Measurements from ENCODE around the gene UGT1A10. TPM values are rescaled to one million over a fixed set of nuclear protein-coding genes. Genes with fewer than 3 reads are reported as not detected.
A peak's percentile ranks its signal among the peaks of the same experiment; 100 is the strongest.

UGT1A10 gene
- total RNA-seq, 1 donor: not detected

DNA sequence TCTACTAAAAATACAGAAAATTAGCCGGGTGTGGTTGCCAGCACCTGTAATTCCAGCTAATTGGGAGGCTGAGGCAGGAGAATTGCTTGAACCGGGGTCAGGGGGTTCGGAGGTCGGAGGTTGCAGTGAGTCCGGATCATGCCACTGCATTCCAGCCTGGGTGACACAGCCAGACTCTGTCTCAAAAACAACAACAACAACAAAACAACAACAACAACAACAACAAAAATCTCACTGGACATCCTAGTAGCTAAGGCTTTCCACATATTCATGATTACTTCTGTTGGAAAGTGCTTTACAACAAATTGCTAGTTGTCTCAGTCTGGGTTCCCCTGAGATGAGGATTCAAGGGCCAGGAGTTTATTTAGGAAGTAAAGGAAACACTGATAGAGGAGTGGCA, 137.6 kb downstream of the UGT1A10 start:
- H3K4me3 ChIP-seq (ENCODE audit: low read depth, low read length): no peak overlapping the region
- DNase-seq (ENCODE audit: low read depth): no peak

GRCh38 chr2:233775414-233775813, 139.2 kb downstream of the UGT1A10 start:
- no peak for DNase-seq (ENCODE audit: low read depth)
- TF ChIP-seq, protein P1, sequence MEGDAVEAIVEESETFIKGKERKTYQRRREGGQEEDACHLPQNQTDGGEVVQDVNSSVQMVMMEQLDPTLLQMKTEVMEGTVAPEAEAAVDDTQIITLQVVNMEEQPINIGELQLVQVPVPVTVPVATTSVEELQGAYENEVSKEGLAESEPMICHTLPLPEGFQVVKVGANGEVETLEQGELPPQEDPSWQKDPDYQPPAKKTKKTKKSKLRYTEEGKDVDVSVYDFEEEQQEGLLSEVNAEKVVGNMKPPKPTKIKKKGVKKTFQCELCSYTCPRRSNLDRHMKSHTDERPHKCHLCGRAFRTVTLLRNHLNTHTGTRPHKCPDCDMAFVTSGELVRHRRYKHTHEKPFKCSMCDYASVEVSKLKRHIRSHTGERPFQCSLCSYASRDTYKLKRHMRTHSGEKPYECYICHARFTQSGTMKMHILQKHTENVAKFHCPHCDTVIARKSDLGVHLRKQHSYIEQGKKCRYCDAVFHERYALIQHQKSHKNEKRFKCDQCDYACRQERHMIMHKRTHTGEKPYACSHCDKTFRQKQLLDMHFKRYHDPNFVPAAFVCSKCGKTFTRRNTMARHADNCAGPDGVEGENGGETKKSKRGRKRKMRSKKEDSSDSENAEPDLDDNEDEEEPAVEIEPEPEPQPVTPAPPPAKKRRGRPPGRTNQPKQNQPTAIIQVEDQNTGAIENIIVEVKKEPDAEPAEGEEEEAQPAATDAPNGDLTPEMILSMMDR (IDR thresholded peaks at IDR 0.05; ENCODE audit: insufficient read depth, low read depth, low read length): no peak
- H3K4me3 ChIP-seq (ENCODE audit: low read depth, low read length): no peak overlapping the region

More for the DNA sequence above, 137.6 kb downstream of the UGT1A10 start:
- TF ChIP-seq, protein P1 (IDR thresholded peaks at IDR 0.05; ENCODE audit: insufficient read depth, low read depth, low read length): no peak

- TF ChIP-seq, protein P1 (IDR thresholded peaks at IDR 0.05; ENCODE audit: insufficient read depth, low read depth, low read length): no peak
- H3K4me3 ChIP-seq (ENCODE audit: low read depth, low read length): no peak within 1 kb of the TSS
- no peak for DNase-seq (ENCODE audit: low read depth)
Measured at GRCh38 chr2:233778030-233778429, 141.8 kb downstream of the UGT1A10 start, which contains the start of gene MROH2A. Gene MROH2A (plus strand): TSS chr2:233778330. CDS start chr2:233779359, 1,029 bp downstream.

DNA sequence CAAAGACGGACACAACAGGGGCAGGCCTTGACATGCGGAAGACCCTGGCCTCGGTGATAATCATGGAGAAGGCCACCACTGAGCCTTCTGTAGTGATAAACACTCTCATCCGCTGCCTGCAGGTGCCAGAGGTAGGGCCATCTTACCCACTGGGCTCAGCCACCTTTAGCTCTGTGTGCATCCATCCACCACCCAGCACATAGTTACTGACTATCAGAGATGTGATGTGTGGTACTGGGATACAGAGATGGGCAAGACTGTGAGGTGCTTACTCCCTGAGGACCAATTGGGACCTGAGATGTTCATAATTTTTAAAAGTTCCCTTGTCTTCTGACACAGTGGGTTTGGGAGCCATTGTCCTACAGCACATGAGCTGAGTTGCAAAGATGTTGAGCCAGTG, 143.5 kb downstream of the UGT1A10 start:
- TF ChIP-seq, protein P1 (IDR thresholded peaks at IDR 0.05; ENCODE audit: insufficient read depth, low read depth, low read length): no peak
- no peak overlapping the region for H3K4me3 ChIP-seq (ENCODE audit: low read depth, low read length)
- DNase-seq (ENCODE audit: low read depth): no peak

DNA sequence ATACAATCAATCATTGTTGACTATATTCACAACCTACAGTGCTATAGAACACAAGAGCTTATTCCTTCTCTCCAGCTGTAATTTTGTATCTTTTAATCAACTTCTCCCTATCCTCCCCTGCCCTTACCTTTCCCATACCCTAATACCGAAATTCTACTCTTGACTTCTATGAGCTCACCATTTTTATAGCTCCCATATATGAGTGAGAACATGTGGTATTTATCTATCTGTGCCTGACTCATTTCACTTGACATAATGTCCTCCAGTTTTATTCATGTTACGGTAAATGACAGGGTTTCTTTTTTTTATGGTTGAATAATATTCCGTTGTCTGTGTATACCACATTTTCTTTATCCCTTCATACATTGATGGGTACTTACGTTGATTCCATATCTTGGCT, 144.5 kb downstream of the UGT1A10 start:
- no peak overlapping the region for H3K4me3 ChIP-seq (ENCODE audit: low read depth, low read length)
- TF ChIP-seq, protein P1 (IDR thresholded peaks at IDR 0.05; ENCODE audit: insufficient read depth, low read depth, low read length): no peak
- peak; percentile 14 for DNase-seq (ENCODE audit: low read depth)

DNA sequence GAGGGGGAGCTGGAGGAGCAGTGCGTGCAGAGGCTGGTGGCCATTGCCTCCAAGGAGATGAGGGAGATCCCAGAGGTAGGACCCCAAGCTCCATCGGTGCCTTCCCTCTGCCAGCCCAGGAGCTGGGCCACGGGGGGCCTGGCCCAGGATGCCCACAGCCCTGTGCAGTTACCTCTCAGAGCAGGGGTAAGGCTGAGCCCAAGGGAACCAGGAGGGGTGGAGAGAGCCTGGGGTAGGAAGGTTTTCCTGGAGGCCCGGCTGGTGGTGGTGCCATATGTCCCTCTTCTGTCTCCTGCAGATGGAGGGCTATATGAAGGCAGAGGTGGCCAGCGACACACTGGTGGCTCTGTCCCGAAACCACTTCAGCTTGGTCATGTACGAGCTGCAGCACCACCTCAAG, 153.3 kb downstream of the UGT1A10 start:
- H3K4me3 ChIP-seq (ENCODE audit: low read depth, low read length): no peak overlapping the region
- no peak for DNase-seq (ENCODE audit: low read depth)
- TF ChIP-seq, protein P1 (IDR thresholded peaks at IDR 0.05; ENCODE audit: insufficient read depth, low read depth, low read length): no peak
